Mesenchymal stem cell (in vitro differentiated cells and primary cell): Measurements from ENCODE around the gene OLR1.

Experiments
- DNase-seq: peaks from one replicate; pipeline ENCODE4 v3.0.0-alpha.2; 2013
- H2AFZ ChIP-seq: one replicate; pipeline ENCODE4 v1.6.1; 2013; ENCODE audit warnings: low read depth, mild to moderate bottlenecking, control low read depth, inconsistent platforms, low read length, moderate library complexity
- H2AK5ac ChIP-seq: 2 replicates; pipeline ENCODE4 v1.6.1; 2013; ENCODE audit warnings: low read length, moderate library complexity, mild to moderate bottlenecking, inconsistent platforms; ENCODE audit not compliant: severe bottlenecking
- H2BK120ac ChIP-seq: one replicate; pipeline ENCODE4 v1.6.1; 2013; ENCODE audit warnings: low read depth, mild to moderate bottlenecking, inconsistent platforms, low read length, moderate library complexity
- H2BK12ac ChIP-seq, 2 experiments: one replicate each; pipeline ENCODE4 v1.6.1; 2013; ENCODE audit warnings: inconsistent platforms in 2 of 2, low read length in 2 of 2, mild to moderate bottlenecking in 2 of 2, moderate library complexity in 2 of 2, control low read depth in 1 of 2
- H2BK15ac ChIP-seq: one replicate; pipeline ENCODE4 v1.6.1; 2013; ENCODE audit warnings: mild to moderate bottlenecking, low read depth, inconsistent platforms; ENCODE audit not compliant: poor library complexity, severe bottlenecking
- H2BK5ac ChIP-seq: 2 replicates; pipeline ENCODE4 v1.6.1; 2013; ENCODE audit warnings: low read depth, mild to moderate bottlenecking, low read length, control low read depth, inconsistent platforms; ENCODE audit not compliant: poor library complexity, severe bottlenecking
- H3K14ac ChIP-seq, 2 experiments: one replicate each; pipeline ENCODE4 v1.6.1; 2013; ENCODE audit warnings: inconsistent platforms in 2 of 2, low read length in 2 of 2, control low read depth in 1 of 2, mild to moderate bottlenecking in 1 of 2, moderate library complexity in 1 of 2
- H3K18ac ChIP-seq, 2 experiments: one replicate each; pipeline ENCODE4 v1.6.1; 2013; ENCODE audit warnings: inconsistent platforms in 2 of 2, low read length in 2 of 2, control low read depth in 1 of 2, low read depth in 1 of 2, mild to moderate bottlenecking in 1 of 2
- H3K23ac ChIP-seq, 2 experiments: one replicate each; pipeline ENCODE4 v1.6.1; 2013; ENCODE audit warnings: inconsistent platforms in 2 of 2, low read length in 2 of 2, mild to moderate bottlenecking in 2 of 2, moderate library complexity in 2 of 2, control low read depth in 1 of 2
- H3K27ac ChIP-seq: 2 replicates; pipeline ENCODE4 v1.5.1; 2013; ENCODE audit warnings: mild to moderate bottlenecking, moderate library complexity, low read length, control low read depth, inconsistent platforms; ENCODE audit not compliant: poor library complexity, severe bottlenecking
- H3K27me3 ChIP-seq, 2 experiments: 2 replicates each; pipeline versions ENCODE4 v1.6.1 to v1.7.0; 2013; ENCODE audit warnings: low read length in 2 of 2, mild to moderate bottlenecking in 2 of 2, moderate library complexity in 2 of 2, control low read depth in 1 of 2, inconsistent platforms in 1 of 2; ENCODE audit not compliant: control insufficient read depth in 1 of 2, insufficient read depth in 1 of 2
- H3K36me3 ChIP-seq, 2 experiments: 2 replicates each; pipeline versions ENCODE4 v1.6.1 to v1.7.0; 2013; ENCODE audit warnings: low read length in 2 of 2, control low read depth in 1 of 2, inconsistent platforms in 1 of 2, low read depth in 1 of 2, mild to moderate bottlenecking in 1 of 2; ENCODE audit not compliant: insufficient read depth in 2 of 2, control insufficient read depth in 1 of 2
- H3K4ac ChIP-seq, 2 experiments: one replicate each; pipeline ENCODE4 v1.6.1; 2013; ENCODE audit warnings: inconsistent platforms in 2 of 2, low read length in 2 of 2, mild to moderate bottlenecking in 2 of 2, moderate library complexity in 2 of 2, control low read depth in 1 of 2, low read depth in 1 of 2
- H3K4me1 ChIP-seq: 2 replicates; pipeline ENCODE4 v1.6.1; 2013; ENCODE audit warnings: low read depth, low read length, control low read depth; ENCODE audit not compliant: control insufficient read depth, insufficient read depth
- H3K4me2 ChIP-seq: 2 replicates; pipeline ENCODE4 v1.6.1; 2013; ENCODE audit warnings: low read length, mild to moderate bottlenecking, inconsistent platforms; ENCODE audit not compliant: poor library complexity, severe bottlenecking
- H3K4me3 ChIP-seq, 2 experiments: 2 replicates each; pipeline versions ENCODE4 v1.5.1 to v1.7.0; 2013; ENCODE audit warnings: low read length in 2 of 2, mild to moderate bottlenecking in 2 of 2, control low read depth in 1 of 2, low read depth in 1 of 2; ENCODE audit not compliant: insufficient read depth in 1 of 2
- H3K79me1 ChIP-seq: replicated peaks from 2 replicates; pipeline ENCODE4 v1.6.1; 2013; ENCODE audit warnings: mild to moderate bottlenecking, control low read depth, low read length, inconsistent platforms; ENCODE audit not compliant: poor library complexity, severe bottlenecking
- H3K9ac ChIP-seq: 2 replicates; pipeline ENCODE4 v1.7.0; 2013; ENCODE audit warnings: mild to moderate bottlenecking, low read length, moderate library complexity
- H3K9me3 ChIP-seq: 2 replicates; pipeline ENCODE4 v1.7.0; 2013; ENCODE audit warnings: mild to moderate bottlenecking, low read length; ENCODE audit not compliant: control insufficient read depth
- H4K8ac ChIP-seq: one replicate; pipeline ENCODE4 v1.6.1; 2013; ENCODE audit warnings: inconsistent platforms, mild to moderate bottlenecking, low read length, moderate library complexity
- H4K91ac ChIP-seq: one replicate; pipeline ENCODE4 v1.6.1; 2013; ENCODE audit warnings: mild to moderate bottlenecking, low read length, inconsistent platforms
- WGBS: methylation state at CpG from one replicate; pipeline ENCODE4 v1.1.7; 2013; ENCODE audit warnings: mixed read lengths; 5-methylcytosine and 5-hydroxymethylcytosine counted together

The OLR1 gene

DNA sequence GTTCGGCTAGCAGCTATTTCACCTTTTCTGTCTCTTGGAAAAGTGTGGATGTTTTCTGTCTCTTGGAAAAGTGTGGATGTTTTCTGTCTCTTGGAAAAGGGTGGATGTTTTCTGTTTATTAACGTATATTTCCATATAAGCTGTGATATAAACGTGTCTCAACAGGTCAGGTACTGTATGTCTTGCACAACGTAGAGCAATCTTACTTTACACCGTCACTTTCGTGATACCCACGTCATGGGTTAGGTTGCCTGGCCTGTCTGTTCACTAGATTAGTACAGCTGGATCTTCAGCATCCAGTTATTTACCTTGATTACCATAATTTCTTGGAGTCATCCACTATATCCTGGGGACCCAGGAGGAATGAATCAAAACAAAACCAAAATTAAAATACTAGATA is 56.0 kb downstream of the OLR1 start:
- H3K4me3 ChIP-seq, result no peak overlapping the region
- H3K4ac ChIP-seq, result no peak overlapping the region
- no peaks in the 10 kb centered on the region for H3K4me1 ChIP-seq
- H2BK12ac ChIP-seq, result no peak overlapping the region
- WGBS, result 96% methylated on average over 7 of the region's 7 CpGs
- no peak overlapping the region for H3K4me2 ChIP-seq
- no peak overlapping the region for H2BK120ac ChIP-seq
- no peak for DNase-seq
- no peak overlapping the region for H3K18ac ChIP-seq
- H3K79me1 ChIP-seq, result no peaks in the 10 kb centered on the region
- H3K14ac ChIP-seq, result no peak overlapping the region
- no peak overlapping the region for H3K9ac ChIP-seq
- no peaks in the 10 kb centered on the region for H3K36me3 ChIP-seq
- no peak overlapping the region for H3K27ac ChIP-seq
- H2BK5ac ChIP-seq, result no peak overlapping the region
- H4K91ac ChIP-seq, result no peak overlapping the region
- no peaks in the 10 kb centered on the region for H3K9me3 ChIP-seq
- H2AFZ ChIP-seq, result no peak overlapping the region
- no peak overlapping the region for H2BK15ac ChIP-seq
- no peak overlapping the region for H4K8ac ChIP-seq
- no peaks in the 10 kb centered on the region for H3K27me3 ChIP-seq
- H3K23ac ChIP-seq, result no peak overlapping the region
- H2AK5ac ChIP-seq, result no peak overlapping the region

DNA sequence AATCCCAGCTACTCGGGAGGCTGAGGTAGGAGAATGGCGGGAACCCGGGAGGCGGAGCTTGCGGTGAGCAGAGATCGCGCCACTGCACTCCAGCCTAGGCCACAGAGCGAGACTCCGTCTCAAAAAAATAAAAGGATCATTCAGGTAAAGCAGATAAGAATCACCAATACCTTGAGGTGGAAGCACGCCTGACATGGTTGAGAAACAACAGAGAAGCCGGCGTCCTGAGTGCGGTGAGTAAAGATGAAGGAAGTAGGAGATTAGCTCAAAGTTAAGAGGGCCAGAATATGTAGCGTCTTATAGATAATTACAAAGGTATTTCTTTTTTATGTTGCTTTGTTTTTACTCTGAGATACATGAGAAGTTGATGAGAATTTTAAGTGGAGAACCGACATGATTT is 56.6 kb downstream of the OLR1 start:
- H3K4ac ChIP-seq, result no peak overlapping the region
- no peak overlapping the region for H3K23ac ChIP-seq
- no peak for DNase-seq
- no peak overlapping the region for H4K91ac ChIP-seq
- no peak overlapping the region for H3K4me3 ChIP-seq
- H3K18ac ChIP-seq, result no peak overlapping the region
- no peaks in the 10 kb centered on the region for H3K4me1 ChIP-seq
- no peak overlapping the region for H2BK120ac ChIP-seq
- no peak overlapping the region for H2AK5ac ChIP-seq
- no peak overlapping the region for H2BK15ac ChIP-seq
- no peaks in the 10 kb centered on the region for H3K79me1 ChIP-seq
- no peaks in the 10 kb centered on the region for H3K27me3 ChIP-seq
- no peak overlapping the region for H3K27ac ChIP-seq
- H3K9me3 ChIP-seq, result no peaks in the 10 kb centered on the region
- H3K4me2 ChIP-seq, result no peak overlapping the region
- 89% methylated on average over 15 of the region's 15 CpGs for WGBS
- H3K9ac ChIP-seq, result no peak overlapping the region
- H2AFZ ChIP-seq, result no peak overlapping the region
- no peak overlapping the region for H3K14ac ChIP-seq
- H4K8ac ChIP-seq, result no peak overlapping the region
- H2BK5ac ChIP-seq, result no peak overlapping the region
- H2BK12ac ChIP-seq, result no peak overlapping the region
- H3K36me3 ChIP-seq, result no peaks in the 10 kb centered on the region

DNA sequence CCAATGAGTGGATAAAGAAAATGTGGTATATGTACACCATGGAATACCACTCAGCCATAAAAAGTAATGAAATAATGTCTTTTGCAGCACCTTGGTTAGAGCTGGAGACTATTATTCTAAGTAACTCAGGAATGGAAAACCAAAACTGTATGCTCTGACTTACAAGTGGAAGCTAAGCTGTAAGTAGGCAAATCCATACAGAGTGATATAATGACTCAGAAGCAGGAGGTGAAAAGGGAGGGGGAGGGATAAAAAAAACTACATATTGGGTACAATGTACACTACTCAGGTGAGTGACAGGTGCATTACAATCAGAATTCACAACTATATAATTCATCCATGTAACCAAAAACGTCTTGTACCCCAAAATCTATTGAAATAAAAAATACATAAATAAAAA is 58.0 kb downstream of the OLR1 start:
- H2AK5ac ChIP-seq, result no peak overlapping the region

DNA sequence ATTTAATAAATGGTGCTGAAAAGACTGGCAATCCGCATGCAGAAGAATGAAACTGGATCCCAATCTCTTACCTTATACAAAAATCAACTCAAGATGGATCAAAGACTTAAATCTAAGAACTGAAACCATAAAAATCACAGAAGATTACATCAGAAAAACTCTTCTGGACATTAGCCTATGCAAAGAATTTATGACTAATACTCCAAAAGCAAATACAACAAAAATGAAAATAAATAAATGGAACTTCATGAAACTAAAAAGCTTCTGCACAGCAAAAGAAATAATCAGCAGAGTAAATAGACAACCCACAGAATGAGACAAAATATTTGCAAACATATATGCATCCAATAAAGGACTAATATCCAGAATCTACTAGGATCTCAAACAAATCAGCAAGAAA is 58.9 kb downstream of the OLR1 start:
- Histone ChIP-seq H3K27me3 (no peaks in the 10 kb centered on the region), H2BK120ac (no peak overlapping the region), H3K4ac (no peak overlapping the region), H3K14ac (no peak overlapping the region), H3K4me2 (no peak overlapping the region), H3K27ac (no peak overlapping the region), H3K23ac (no peak overlapping the region), H4K8ac (no peak overlapping the region), H4K91ac (no peak overlapping the region), H3K79me1 (no peaks in the 10 kb centered on the region), H2BK12ac (no peak overlapping the region), H2BK5ac (no peak overlapping the region), H3K4me3 (no peak overlapping the region), H3K9ac (no peak overlapping the region), H2AK5ac (no peak overlapping the region), H3K4me1 (no peaks in the 10 kb centered on the region), H3K36me3 (no peaks in the 10 kb centered on the region), H2AFZ (no peak overlapping the region), H2BK15ac (no peak overlapping the region), H3K18ac (no peak overlapping the region), H3K9me3 (no peaks in the 10 kb centered on the region)
- DNase-seq, result no peak
- WGBS, result 89% methylated on average over 1 of the region's 1 CpG

More for the DNA sequence above, 58.0 kb downstream of the OLR1 start:
- Histone ChIP-seq H3K18ac (no peak overlapping the region), H3K9me3 (no peaks in the 10 kb centered on the region), H2AFZ (no peak overlapping the region), H3K4me2 (no peak overlapping the region), H3K79me1 (no peaks in the 10 kb centered on the region), H4K91ac (no peak overlapping the region), H2BK120ac (no peak overlapping the region), H4K8ac (no peak overlapping the region), H3K27me3 (no peaks in the 10 kb centered on the region), H3K4ac (no peak overlapping the region), H3K23ac (no peak overlapping the region), H3K36me3 (no peaks in the 10 kb centered on the region), H3K14ac (no peak overlapping the region), H3K4me1 (no peaks in the 10 kb centered on the region), H2BK5ac (no peak overlapping the region), H3K9ac (no peak overlapping the region), H2BK12ac (no peak overlapping the region), H3K4me3 (no peak overlapping the region), H3K27ac (no peak overlapping the region), H2BK15ac (no peak overlapping the region)
- DNase-seq, result no peak
- WGBS, result no CpG with 5 or more reads among the region's 1 CpG
